Activated CD8-positive, alpha-beta T cell treated with anti-CD3 and anti-CD28 coated beads for 36 hours (primary cell): ENCODE results near the gene CAMTA1. TPM values are rescaled to one million over a fixed set of nuclear protein-coding genes. Genes with fewer than 3 reads are reported as not detected.

Source experiments
- ATAC-seq: fragments of 200-7000 bp; cut with Tn5 transposase; one replicate; pipeline ENCODE4 v1.10.0; 2021; ENCODE audit warnings: mild to moderate bottlenecking, moderate library complexity
- CTCF ChIA-PET: fragments of 350-600 bp; sonication (Branson Sonifier 250); formaldehyde crosslinking; loops from one replicate; lab custom pipeline; 2021; ENCODE audit warnings: antibody characterized with exemption; lab: Charles Lee
- POLR2A ChIA-PET: fragments of 350-600 bp; sonication (Branson Sonifier 250); formaldehyde crosslinking; loops from one replicate; lab custom pipeline; 2021; ENCODE audit warnings: antibody characterized with exemption; lab: Charles Lee
- DNase-seq: peaks from one replicate; pipeline ENCODE4 v3.0.0-alpha.2; 2020
- H3K27ac Mint-ChIP-seq: one replicate; pipeline ENCODE4 v1.8.0; 2021; ENCODE audit warnings: mild to moderate bottlenecking, mixed read lengths
- H3K27me3 Mint-ChIP-seq: one replicate; pipeline ENCODE4 v1.8.0; 2021; ENCODE audit warnings: mixed read lengths
- H3K36me3 Mint-ChIP-seq: one replicate; pipeline ENCODE4 v1.8.0; 2021; ENCODE audit warnings: low read depth, mixed read lengths
- H3K4me1 Mint-ChIP-seq: one replicate; pipeline ENCODE4 v1.8.0; 2021; ENCODE audit warnings: low read depth, mixed read lengths
- H3K4me3 Mint-ChIP-seq: one replicate; pipeline ENCODE4 v1.8.0; 2021; ENCODE audit warnings: mild to moderate bottlenecking, moderate library complexity, mixed read lengths
- H3K9me3 Mint-ChIP-seq: one replicate; pipeline ENCODE4 v1.8.0; 2021; ENCODE audit warnings: mixed read lengths
- intact Hi-C: fragments of 100-400 bp; cut with micrococcal nuclease; formaldehyde crosslinking; loops from one replicate; pipeline ENCODE4 v1.10.0; 2022
- total RNA-seq, 2 experiments: library from RNA; stranded (reverse); gene quantifications; one replicate each; pipeline ENCODE4 v1.2.3, GENCODE V29; 2021
- TF ChIP-seq, protein P1 (sequence below): fragments of 200-600 bp; IDR thresholded peaks from one replicate; pipeline ENCODE4 v1.8.0; 2022; ENCODE audit warnings: antibody characterized with exemption, mild to moderate bottlenecking

Gene CAMTA1
- total RNA-seq, 2 experiments from 2014 or later: 67.7 to 70.9 TPM

DNA sequence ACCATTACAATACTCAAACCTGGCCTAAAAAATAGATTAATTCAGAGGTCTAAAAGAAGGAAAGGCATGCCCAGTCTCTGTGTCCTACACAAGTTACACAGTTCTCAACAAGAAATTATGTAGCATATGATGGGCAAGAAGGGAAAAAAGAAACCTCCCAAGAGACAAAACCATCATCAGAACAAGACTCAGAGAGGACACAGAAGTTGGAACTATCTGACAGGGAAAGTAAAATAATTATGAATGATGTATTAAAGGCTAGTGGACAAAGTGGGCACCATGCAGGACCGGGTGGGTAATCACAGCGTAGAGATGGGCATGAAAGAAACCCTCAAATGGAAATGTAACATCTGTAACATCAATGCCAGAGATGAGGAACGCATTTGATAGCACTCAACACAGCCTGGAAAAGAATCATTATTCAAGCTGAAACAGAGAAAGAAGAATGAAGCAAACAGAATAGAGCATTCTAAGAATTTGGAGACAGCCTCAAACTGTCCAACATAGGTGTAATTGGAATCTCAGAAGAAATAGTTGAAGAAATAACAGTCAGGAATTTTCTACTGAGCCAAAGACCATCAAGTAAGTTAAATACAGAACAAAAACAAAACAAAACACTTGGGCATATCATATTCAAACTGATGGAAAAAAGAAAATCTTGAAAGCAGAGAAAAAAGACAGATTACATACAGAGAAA is 1028.6 kb downstream of the CAMTA1 start:
- Mint-ChIP-seq H3K36me3 (peaks cover 27% of the 10 kb centered on the region), H3K27me3 (no peaks in the 10 kb centered on the region), H3K4me3 (no peak overlapping the region), H3K9me3 (peaks cover 14% of the 10 kb centered on the region), H3K4me1 (no peaks in the 10 kb centered on the region), H3K27ac (no peak overlapping the region)
- intact Hi-C loops: loop anchor here (10.0 kb wide), 1 partner anchor 81 kb away; no protein-coding TSS in a partner anchor
- no peak for ATAC-seq
- POLR2A ChIA-PET: no interaction called here
- TF ChIP-seq, protein P1, sequence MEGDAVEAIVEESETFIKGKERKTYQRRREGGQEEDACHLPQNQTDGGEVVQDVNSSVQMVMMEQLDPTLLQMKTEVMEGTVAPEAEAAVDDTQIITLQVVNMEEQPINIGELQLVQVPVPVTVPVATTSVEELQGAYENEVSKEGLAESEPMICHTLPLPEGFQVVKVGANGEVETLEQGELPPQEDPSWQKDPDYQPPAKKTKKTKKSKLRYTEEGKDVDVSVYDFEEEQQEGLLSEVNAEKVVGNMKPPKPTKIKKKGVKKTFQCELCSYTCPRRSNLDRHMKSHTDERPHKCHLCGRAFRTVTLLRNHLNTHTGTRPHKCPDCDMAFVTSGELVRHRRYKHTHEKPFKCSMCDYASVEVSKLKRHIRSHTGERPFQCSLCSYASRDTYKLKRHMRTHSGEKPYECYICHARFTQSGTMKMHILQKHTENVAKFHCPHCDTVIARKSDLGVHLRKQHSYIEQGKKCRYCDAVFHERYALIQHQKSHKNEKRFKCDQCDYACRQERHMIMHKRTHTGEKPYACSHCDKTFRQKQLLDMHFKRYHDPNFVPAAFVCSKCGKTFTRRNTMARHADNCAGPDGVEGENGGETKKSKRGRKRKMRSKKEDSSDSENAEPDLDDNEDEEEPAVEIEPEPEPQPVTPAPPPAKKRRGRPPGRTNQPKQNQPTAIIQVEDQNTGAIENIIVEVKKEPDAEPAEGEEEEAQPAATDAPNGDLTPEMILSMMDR: no peak
- CTCF ChIA-PET: no interaction called here
- no peak for DNase-seq

Other genes starting within 250 kb of the CAMTA1 start
- 10 to 100 TPM; 39.7 to 40.4 TPM for gene NOL9, start 230.9 kb upstream of the CAMTA1 start, total RNA-seq
- not detected for gene TAS1R1, start 230.1 kb upstream of the CAMTA1 start, total RNA-seq
- gene ZBTB48, start 205.5 kb upstream of the CAMTA1 start, total RNA-seq: 10 to 100 TPM; 22.4 to 32.1 TPM
- gene KLHL21, start 182.6 kb upstream of the CAMTA1 start, total RNA-seq: 10 to 100 TPM; 17.9 to 18.1 TPM
- 10 to 100 TPM; 12.5 to 14.8 TPM for gene PHF13, start 171.7 kb upstream of the CAMTA1 start, total RNA-seq
- 10 to 100 TPM; 19.0 to 24.5 TPM for gene THAP3, start 160.6 kb upstream of the CAMTA1 start, total RNA-seq
- gene DNAJC11, start 83.6 kb upstream of the CAMTA1 start, total RNA-seq: 10 to 100 TPM; 52.8 to 53.3 TPM